SHP77 (cell line): ENCODE results near the gene TRAF2.
"Not testable (repeated sequence)": the region's sequence is repeated elsewhere in the genome, so short reads cannot be mapped to it uniquely, and the experiment has no call there.

Experiments used
- DNase-seq, 2 experiments: peaks; one replicate each; lab custom pipeline; 2025; lab: John Stamatoyannopoulos, UW

TRAF2 gene

GRCh38 chr9:136857581-136858412 is 28.5 kb upstream of the TRAF2 start:
- no peak for DNase-seq

DNA sequence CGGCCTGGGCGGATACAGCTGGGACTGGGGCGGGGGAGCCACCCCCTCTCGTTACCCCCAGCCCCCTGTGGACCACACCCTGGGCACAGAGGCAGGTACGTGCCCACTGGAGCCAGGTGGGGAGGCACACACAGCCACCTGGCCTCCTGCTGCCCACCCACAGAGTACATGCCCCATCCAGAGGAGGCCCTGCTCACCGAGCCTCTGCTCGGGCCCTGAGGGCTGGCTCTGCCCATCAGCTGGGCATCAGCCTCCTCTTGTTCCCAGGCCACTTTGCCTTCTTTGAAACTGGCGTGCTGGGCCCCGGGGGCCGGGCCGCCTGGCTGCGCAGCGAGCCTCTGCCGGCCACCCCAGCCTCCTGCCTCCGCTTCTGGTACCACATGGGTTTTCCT is 27.9 kb upstream of the TRAF2 start:
- no peak for DNase-seq

DNA sequence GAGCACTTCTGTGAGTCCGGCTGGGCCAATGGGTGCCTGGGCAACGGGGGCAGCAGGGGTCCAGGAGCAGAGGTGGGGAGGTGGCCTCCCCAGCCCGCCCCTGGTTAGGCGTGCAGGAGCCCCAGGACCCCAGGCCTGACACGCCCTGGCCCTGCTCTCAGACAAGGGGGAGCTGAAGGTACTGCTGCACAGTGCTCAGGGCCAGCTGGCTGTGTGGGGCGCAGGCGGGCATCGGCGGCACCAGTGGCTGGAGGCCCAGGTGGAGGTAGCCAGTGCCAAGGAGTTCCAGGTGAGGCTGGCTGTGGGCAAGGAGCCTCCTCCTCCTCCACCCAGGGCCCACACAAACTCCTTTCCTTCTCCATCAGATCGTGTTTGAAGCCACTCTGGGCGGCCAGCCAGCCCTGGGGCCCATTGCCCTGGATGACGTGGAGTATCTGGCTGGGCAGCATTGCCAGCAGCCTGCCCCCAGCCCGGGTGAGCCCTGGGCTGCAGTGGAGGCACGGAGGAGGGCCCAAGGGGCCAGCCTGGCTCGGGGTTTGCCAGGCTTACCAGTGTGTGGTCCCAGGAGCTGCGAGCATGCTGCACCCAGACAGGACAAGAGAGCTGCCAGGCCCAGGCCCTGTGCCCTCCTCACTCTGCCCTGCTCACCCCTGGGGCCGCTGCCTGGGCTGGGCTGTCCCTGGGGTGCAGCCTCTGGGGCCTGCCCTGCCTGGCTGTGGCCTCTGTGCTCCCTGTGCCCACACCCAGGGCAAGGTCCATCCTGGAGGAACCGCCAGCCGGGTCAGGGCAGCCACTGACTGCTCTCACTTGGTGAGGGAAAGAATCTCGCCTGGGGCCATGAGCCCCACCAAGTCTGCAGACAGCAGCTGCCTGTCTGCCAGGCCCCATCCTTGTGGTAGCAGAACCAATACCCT is 27.2 kb upstream of the TRAF2 start:
- no peak for DNase-seq

DNA sequence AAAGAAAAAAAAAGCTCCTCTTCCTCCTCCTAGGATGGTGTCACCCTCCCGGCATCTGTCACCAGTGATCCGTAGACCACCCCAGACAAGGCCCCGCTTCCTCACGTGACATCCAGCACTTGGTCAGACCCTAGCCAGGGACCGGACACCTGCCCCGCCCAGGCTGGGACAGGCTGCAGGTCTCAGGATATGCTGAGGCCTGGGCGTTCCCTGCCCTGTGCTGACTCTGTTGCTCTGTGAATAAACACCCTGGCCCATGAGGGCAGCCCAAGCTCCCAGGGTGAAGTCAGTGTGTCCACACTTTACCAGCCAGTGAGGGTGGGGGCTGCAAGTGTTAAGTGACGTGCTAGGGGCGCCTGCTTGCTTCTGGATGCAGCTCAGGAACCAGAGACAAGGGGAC is 25.8 kb upstream of the TRAF2 start:
- no peak for DNase-seq

DNA sequence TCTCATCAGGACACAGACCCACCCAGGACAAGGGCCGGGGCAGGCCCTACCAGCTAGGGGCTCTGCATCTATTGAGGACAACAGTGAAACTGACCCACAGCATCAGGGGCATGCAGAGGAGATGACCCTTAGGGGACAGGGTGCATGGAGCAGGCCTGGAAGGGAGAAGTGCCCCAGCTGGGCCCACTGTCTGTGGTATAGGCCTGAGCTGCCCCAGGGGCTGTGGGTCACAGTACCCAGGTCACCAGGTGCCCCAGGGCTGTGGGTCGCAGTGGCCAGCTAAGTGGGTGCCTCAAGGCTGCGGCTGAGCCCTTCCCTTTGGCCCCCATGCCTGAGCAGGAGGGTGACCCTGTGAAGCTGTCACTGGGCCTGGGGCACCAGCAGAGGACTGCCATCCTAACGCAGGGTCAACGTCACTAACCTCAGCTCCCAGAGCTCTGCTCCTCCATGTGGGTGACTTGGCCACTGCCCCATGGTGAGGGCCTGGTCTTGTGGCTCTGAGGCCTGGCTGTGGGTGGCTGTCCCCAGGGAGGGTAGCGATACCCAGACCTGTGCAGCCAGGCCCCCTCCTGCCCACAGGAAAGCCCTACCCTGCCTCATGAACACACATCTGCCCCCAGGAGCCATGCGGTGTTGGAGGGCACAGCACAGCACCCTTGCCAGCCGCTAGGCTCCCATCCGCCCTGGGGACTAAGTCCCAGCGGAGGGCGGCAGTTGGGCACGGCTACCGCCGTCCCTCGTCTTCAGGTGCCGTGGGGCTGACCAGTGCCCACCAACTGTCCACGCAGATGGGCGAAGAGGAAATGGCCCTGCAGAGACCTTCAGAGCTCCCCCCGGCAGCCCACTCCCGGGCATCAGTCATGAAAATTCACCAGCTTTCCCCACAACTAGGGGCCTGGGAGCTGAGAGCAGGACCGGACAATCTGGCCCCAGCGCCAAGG is 25.1 kb upstream of the TRAF2 start:
- DNase-seq = no peak

- DNase-seq = no peak
These were observed 24.4 kb upstream of the TRAF2 start for GRCh38 chr9:136861874-136862457.

GRCh38 chr9:136862849-136863622 is 23.3 kb upstream of the TRAF2 start:
- DNase-seq = no peak

DNA sequence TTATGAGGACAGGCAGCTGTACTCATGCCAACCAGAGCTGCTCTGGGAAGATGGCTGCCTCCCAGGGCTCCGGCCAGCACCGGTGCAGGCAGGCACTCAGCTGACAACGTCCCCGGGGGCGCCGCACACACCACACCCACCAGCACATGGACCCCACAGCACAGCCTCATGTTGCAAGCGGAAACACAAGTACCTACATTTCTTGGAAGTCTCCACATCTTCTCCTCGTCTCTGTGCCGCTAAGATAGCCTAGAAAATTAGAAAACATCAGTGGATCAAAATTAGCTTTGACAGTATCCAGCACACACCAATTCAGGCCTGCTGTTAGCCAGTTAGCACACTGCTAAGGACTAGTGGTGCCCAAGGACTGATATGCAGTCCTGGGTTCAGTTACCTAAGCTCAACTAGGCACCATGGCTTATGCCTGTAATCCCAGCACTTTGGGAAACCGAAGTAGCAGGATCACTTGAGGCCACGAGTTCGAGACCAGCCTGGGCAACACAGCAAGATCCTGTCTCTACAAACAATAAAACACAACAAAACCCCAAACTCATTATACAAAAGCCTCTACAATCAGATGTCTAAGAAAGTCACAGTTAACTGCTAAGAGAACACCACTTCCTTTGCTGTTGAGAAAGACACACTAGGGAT is 22.6 kb upstream of the TRAF2 start:
- DNase-seq = no peak

DNA sequence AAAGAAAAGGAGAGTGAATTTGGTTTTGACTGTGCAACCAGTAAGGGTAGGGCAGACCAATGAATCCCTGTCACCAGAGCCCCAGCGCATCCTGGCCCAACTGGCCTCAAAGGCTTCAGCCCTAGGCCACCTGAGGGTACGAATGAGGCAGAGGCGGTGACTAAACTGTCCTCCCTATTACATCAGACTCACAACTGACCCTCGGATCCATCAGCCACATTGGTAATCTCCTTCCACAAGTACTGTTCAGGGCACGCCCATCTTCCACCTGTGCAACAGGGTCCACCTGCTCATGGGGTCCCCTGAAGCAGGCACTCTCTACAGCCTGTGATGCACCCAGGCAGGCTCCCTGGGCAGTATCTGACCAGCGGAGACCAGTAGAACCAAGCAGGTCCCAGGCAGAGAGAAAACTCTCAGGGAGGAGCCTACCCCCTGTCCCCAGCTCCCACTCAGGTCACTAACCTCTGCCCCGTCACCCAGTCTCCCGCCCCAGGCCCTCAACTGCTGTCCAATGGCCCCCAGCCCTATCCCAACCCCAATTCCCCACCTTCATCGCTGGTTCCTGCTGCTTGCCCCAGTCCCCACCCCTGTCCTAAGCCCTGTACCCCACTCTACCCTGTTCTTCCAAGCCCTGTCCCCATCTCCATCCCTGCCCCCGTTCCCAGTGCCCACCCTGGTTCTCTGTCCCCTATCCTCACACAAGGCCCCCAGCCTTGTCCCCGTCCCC is 21.1 kb upstream of the TRAF2 start:
- no peak for DNase-seq

GRCh38 chr9:136865768-136866103 is 20.6 kb upstream of the TRAF2 start:
- no peak for DNase-seq

- DNase-seq = not testable (repeated sequence)
These were observed 19.4 kb upstream of the TRAF2 start for GRCh38 chr9:136866898-136867421.

DNA sequence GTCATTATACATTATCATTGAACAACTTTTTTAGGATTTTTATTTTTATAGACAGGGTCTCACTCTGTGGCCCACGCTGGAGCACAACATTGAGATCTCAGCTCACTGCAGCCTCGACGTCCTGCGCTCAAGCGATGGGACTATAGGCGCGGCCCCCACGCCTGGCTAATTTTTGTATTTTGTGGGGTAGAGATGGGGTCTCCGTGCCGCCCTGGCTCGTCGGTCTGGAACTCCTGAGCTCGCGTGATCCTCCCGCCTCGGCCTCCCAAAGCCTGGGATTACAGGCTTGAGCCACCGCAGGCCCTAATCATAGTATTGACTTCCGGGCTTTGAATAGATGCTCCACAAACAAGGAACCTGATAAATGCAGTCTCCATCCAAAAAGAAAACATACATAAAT is 18.8 kb upstream of the TRAF2 start:
- no peak for DNase-seq

GRCh38 chr9:136867917-136868316 is 18.4 kb upstream of the TRAF2 start:
- no peak for DNase-seq

- DNase-seq = no peak
These were observed 17.7 kb upstream of the TRAF2 start for GRCh38 chr9:136868644-136869043.

DNA sequence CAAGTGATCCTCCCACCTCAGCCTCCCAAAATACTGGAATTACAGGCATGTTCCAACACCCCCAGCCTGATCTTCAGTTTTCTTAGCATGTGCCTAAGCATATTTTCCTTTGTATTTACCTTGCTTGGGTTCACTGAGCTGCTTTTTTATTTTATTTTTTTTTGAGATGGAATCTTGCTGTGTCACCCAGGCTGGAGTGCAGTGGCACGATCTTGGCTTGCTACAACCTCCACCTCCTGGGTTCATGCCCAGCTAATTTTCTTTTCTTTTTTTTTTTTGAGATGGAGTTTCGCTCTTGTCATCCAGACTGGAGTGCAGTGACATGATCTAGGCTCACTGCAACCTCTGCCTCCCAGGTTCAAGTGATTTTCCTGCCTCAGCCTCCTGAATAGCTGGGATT is 16.7 kb upstream of the TRAF2 start:
- not testable (repeated sequence) for DNase-seq

DNA sequence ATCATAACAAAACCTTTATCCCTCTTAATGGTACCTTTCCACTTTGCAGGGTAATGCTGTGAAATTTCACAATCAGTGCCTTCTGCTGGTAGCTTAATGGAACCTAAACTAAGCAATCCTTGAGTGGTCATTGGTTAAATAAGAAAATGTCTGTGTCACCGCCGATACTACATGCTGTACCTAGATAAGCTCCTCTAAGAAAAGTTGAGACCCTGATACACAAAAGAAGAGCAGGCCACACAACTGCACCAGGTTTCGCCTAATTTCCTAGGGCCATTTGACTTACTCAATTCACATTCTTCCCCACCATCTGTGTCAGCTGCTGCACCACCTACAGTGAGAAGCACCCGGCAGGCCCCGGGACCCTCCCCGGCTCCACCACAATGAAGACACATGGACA is 11.2 kb upstream of the TRAF2 start:
- DNase-seq = no peak

DNA sequence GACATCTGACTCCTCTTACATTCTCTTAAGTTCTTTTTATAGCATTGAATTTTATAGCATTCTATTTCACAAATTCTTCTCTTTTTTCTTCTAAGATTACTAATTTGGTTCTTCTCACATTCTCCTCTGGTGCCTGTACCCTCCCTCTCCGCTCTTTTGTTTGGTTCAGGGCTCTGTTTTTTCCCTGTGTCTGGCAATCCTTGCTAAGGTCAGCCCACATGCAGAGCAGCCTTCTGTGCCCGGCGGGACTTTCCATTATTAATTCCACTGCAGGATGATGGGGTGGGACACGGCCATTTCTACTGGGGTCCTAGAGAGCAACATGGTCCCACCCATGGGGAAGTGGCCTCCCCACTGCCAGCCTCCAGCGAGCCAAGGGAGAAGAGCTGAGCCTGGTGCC is 9.8 kb upstream of the TRAF2 start:
- DNase-seq = no peak

DNA sequence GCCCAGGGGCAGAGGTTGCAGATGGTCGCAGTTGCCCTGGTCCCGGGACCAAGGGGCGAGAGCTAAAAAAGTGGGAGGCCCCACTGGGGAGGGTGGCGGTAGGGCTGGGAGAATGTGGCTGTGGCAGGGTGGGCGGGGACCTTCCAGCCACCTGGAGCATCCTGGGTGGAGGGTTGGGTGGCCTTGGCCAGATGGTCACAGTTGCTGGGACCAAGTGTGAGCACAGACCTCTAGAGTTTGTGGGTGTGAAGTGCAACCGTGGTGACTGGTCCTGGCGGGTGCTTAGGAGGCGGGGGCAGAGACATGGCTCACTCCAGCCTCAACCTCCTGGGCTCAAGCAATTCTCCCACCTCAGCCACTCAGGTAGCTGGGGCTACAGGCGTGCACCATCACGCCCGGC is 5.7 kb upstream of the TRAF2 start:
- no peak for DNase-seq

- no peak for DNase-seq
These were observed 4.6 kb upstream of the TRAF2 start for GRCh38 chr9:136881691-136882108.
